HG03097 (cell line): ENCODE results near the gene CDK12.

Experiments
- ATAC-seq: cut with Tn5 transposase; IDR thresholded peaks from one replicate; pipeline ENCODE4 v1.9.1; 2021; ENCODE audit not compliant: unreplicated experiment, low FRiP score

Gene CDK12

GRCh38 chr17:39579318-39580081, 118.2 kb downstream of the CDK12 start:
- no peak for ATAC-seq

- no peak for ATAC-seq
Measured at GRCh38 chr17:39580082-39580468, 118.8 kb downstream of the CDK12 start.

GRCh38 chr17:39581071-39581758, 119.9 kb downstream of the CDK12 start:
- ATAC-seq, result no peak

GRCh38 chr17:39581759-39582085, 120.4 kb downstream of the CDK12 start:
- ATAC-seq, result no peak

GRCh38 chr17:39582658-39583057, 121.4 kb downstream of the CDK12 start:
- no peak for ATAC-seq
